ENCODE measurements around the gene CLSTN3.

- no peak for TF ChIP-seq CTCF (conservative IDR thresholded peaks at IDR 0.05)
- TF ChIP-seq EZH2 (IDR thresholded peaks at IDR 0.05; ENCODE audit: low read depth): no peak
Observed at GRCh38 chr12:7109572-7109920, 20.6 kb upstream of the CLSTN3 start.
